Measurements from ENCODE around the gene TPH2. TPM values are rescaled to one million over a fixed set of nuclear protein-coding genes. Genes with fewer than 3 reads are reported as not detected.

Gene TPH2
- total and polyA plus RNA-seq, 2 of the 4 experiments (the other 2 are of a cell fraction): not detected

DNA sequence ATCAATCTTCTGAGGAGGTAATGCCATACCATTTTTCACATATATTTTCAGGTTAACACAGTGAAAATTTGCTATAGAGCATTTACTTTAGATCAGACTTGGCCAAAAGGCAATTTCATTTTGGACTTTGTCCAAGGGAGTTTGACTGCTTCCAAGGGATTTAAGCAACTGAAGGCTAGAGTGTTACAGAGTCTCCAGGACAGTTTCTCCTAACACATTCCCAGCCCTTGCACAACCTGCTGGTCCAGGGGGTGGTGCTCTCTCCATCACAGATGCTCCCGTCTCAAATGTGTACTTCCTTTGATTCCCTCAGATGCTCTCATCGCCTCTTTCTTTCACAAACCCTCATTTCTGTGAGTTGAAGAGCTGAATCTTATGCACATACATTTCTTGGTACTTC lies 143.1 kb downstream of the TPH2 start:
- no peaks in the 10 kb centered on the region for H3K4me1 ChIP-seq (ENCODE audit: control insufficient read depth, insufficient read depth, low read length)
- in situ Hi-C loops (cut with MboI; ENCODE audit: low sequenced_read_pairs) (no loop called here), dilution Hi-C loops (cut with HindIII; ENCODE audit: low sequenced_read_pairs, unreplicated experiment) (no loop called here), intact Hi-C loops (cut with micrococcal nuclease) (no loop called here)
- no peaks in the 10 kb centered on the region for H3K79me1 ChIP-seq (ENCODE audit: low read depth in 1 of 2, low read length in 2 of 2)
- no peaks in the 10 kb centered on the region for H3K9me3 ChIP-seq (ENCODE audit: control insufficient read depth, insufficient read depth, low read length)
- H2BK20ac ChIP-seq (ENCODE audit: low read depth, low read length): no peak overlapping the region
- CTCF ChIA-PET: no interaction called here
- no peaks in the 10 kb centered on the region for H4K20me1 ChIP-seq (ENCODE audit: insufficient read depth, low read length)
- no peak overlapping the region for H3K56ac ChIP-seq (ENCODE audit: extremely low read depth, insufficient read depth, low read length)
- DNase-seq (no peak), ATAC-seq (ENCODE audit: low read depth) (no peak)
- POLR2A ChIA-PET (ENCODE audit: unreplicated experiment): no interaction called here
- H2AK9ac ChIP-seq (replicated peaks; ENCODE audit: low read depth, low read length, poor library complexity): no peak overlapping the region
- peaks cover 3% of the 10 kb centered on the region for H3K27me3 ChIP-seq (ENCODE audit: control insufficient read depth, insufficient read depth, low read length)
- BruUV-seq (replicated peaks): no TSS peak
- no peaks in the 10 kb centered on the region for H3K9me1 ChIP-seq (ENCODE audit: insufficient read depth, low read length)
- no peak for TF ChIP-seq FOS (IDR thresholded peaks at IDR 0.05; ENCODE audit: low read depth, low read length)
- no peak for TF ChIP-seq RAD21 (IDR thresholded peaks at IDR 0.05; ENCODE audit: low read length)
- no peak for TF ChIP-seq POLR2A (IDR thresholded peaks at IDR 0.05; ENCODE audit: low read depth, low read length)
- TF ChIP-seq RCOR1 (IDR thresholded peaks at IDR 0.05; ENCODE audit: insufficient replicate concordance, low read length): no peak
- no peak for TF ChIP-seq SMC3 (IDR thresholded peaks at IDR 0.05; ENCODE audit: low read depth, low read length)
- TF ChIP-seq, protein P1, sequence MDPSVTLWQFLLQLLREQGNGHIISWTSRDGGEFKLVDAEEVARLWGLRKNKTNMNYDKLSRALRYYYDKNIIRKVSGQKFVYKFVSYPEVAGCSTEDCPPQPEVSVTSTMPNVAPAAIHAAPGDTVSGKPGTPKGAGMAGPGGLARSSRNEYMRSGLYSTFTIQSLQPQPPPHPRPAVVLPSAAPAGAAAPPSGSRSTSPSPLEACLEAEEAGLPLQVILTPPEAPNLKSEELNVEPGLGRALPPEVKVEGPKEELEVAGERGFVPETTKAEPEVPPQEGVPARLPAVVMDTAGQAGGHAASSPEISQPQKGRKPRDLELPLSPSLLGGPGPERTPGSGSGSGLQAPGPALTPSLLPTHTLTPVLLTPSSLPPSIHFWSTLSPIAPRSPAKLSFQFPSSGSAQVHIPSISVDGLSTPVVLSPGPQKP (IDR thresholded peaks at IDR 0.05; ENCODE audit: borderline replicate concordance, low read depth, low read length): no peak
- TF ChIP-seq, protein P2, sequence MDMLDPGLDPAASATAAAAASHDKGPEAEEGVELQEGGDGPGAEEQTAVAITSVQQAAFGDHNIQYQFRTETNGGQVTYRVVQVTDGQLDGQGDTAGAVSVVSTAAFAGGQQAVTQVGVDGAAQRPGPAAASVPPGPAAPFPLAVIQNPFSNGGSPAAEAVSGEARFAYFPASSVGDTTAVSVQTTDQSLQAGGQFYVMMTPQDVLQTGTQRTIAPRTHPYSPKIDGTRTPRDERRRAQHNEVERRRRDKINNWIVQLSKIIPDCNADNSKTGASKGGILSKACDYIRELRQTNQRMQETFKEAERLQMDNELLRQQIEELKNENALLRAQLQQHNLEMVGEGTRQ (IDR thresholded peaks at IDR 0.05; ENCODE audit: low read depth, low read length): no peak
- no peak for TF ChIP-seq CHD1 (IDR thresholded peaks at IDR 0.05; ENCODE audit: low read depth, low read length)
- no peak for TF ChIP-seq MAZ (IDR thresholded peaks at IDR 0.05; ENCODE audit: borderline replicate concordance, low read depth, low read length)
- no peak for TF ChIP-seq MAFK (IDR thresholded peaks at IDR 0.05; ENCODE audit: low read depth, low read length)
- TF ChIP-seq MXI1 (IDR thresholded peaks at IDR 0.05; ENCODE audit: borderline replicate concordance, low read depth, low read length): no peak
- no peak for TF ChIP-seq NFE2L2 (IDR thresholded peaks at IDR 0.05; ENCODE audit: low read depth, low read length)
- TF ChIP-seq RFX5 (IDR thresholded peaks at IDR 0.05; ENCODE audit: low read depth, low read length): no peak
- TF ChIP-seq, protein P3, sequence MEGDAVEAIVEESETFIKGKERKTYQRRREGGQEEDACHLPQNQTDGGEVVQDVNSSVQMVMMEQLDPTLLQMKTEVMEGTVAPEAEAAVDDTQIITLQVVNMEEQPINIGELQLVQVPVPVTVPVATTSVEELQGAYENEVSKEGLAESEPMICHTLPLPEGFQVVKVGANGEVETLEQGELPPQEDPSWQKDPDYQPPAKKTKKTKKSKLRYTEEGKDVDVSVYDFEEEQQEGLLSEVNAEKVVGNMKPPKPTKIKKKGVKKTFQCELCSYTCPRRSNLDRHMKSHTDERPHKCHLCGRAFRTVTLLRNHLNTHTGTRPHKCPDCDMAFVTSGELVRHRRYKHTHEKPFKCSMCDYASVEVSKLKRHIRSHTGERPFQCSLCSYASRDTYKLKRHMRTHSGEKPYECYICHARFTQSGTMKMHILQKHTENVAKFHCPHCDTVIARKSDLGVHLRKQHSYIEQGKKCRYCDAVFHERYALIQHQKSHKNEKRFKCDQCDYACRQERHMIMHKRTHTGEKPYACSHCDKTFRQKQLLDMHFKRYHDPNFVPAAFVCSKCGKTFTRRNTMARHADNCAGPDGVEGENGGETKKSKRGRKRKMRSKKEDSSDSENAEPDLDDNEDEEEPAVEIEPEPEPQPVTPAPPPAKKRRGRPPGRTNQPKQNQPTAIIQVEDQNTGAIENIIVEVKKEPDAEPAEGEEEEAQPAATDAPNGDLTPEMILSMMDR (conservative IDR thresholded peaks at IDR 0.05; ENCODE audit: low read depth, low read length): no peak
- TF ChIP-seq CEBPB (IDR thresholded peaks at IDR 0.05; ENCODE audit: low read depth, low read length): no peak
- TF ChIP-seq BHLHE40 (IDR thresholded peaks at IDR 0.05; ENCODE audit: low read depth, low read length): no peak
- H2BK5ac ChIP-seq (ENCODE audit: low read depth, low read length, poor library complexity, severe bottlenecking): no peak overlapping the region
- no peak overlapping the region for H2BK120ac ChIP-seq (ENCODE audit: low read depth, low read length)
- H3K14ac ChIP-seq (replicated peaks; ENCODE audit: low read depth, low read length): no peak overlapping the region
- H3K9ac ChIP-seq (ENCODE audit: low read depth, low read length): no peak overlapping the region
- H2BK15ac ChIP-seq (ENCODE audit: low read depth, low read length): no peak overlapping the region
- no peaks in the 10 kb centered on the region for H3K36me3 ChIP-seq (ENCODE audit: control insufficient read depth, insufficient read depth, low read length)
- H4K8ac ChIP-seq (ENCODE audit: low read depth in 2 of 2, low read length in 2 of 2): no peak overlapping the region
- H4K5ac ChIP-seq (ENCODE audit: low read depth, low read length): no peak overlapping the region
- no CpG with 5 or more reads among the region's 2 CpGs for WGBS, 2 experiments (ENCODE audit: extremely low coverage in 2 of 2, insufficient read length in 1 of 2)
- no peak overlapping the region for H3K4me3 ChIP-seq (ENCODE audit: insufficient read depth, low read depth, low read length)
- no peak overlapping the region for H2AK5ac ChIP-seq (ENCODE audit: low read depth, low read length)
- no peak overlapping the region for H2AFZ ChIP-seq (replicated peaks; ENCODE audit: low read length, poor library complexity)
- H3K27ac ChIP-seq (ENCODE audit: insufficient read depth, low read length): no peak overlapping the region
- H3K23ac ChIP-seq (ENCODE audit: low read depth, low read length): no peak overlapping the region
- H3K4me2 ChIP-seq (ENCODE audit: low read depth, low read length): no peak overlapping the region
- H3K4ac ChIP-seq (ENCODE audit: low read depth, low read length): no peak overlapping the region
- H4K91ac ChIP-seq (ENCODE audit: insufficient read depth, low read depth, low read length): no peak overlapping the region
- no peak overlapping the region for H3K18ac ChIP-seq (ENCODE audit: low read depth, low read length)
